NCI-H1105 treated with DMSO at 0.1 percent for 48 hours (cell line): Measurements from ENCODE around the gene ADAP1.
"Not testable (repeated sequence)": the region's sequence is repeated elsewhere in the genome, so short reads cannot be mapped to it uniquely, and the experiment has no call there.

ENCODE experiments used
- DNase-seq: peaks from one replicate; lab custom pipeline; 2025; lab: John Stamatoyannopoulos, UW

Gene ADAP1

GRCh38 chr7:959271-959670, 4.8 kb upstream of the ADAP1 start:
- no peak for DNase-seq

GRCh38 chr7:958221-959200, 4.0 kb upstream of the ADAP1 start:
- no peak for DNase-seq

- DNase-seq, result no peak
These were observed 3.1 kb upstream of the ADAP1 start for GRCh38 chr7:957418-958220.

- no peak for DNase-seq
These were observed 1.6 kb upstream of the ADAP1 start for GRCh38 chr7:956031-956430.

- DNase-seq, result no peak
These were observed 743 bp downstream of the ADAP1 start for GRCh38 chr7:953547-954327.

- DNase-seq, result no peak
These were observed 1.7 kb downstream of the ADAP1 start for GRCh38 chr7:952548-953441.

GRCh38 chr7:951881-952547, 2.5 kb downstream of the ADAP1 start:
- no peak for DNase-seq

- DNase-seq, result no peak
These were observed 5.2 kb downstream of the ADAP1 start for GRCh38 chr7:949021-949934.

GRCh38 chr7:947391-948210, 6.9 kb downstream of the ADAP1 start:
- no peak for DNase-seq

- DNase-seq, result no peak
These were observed 8.1 kb downstream of the ADAP1 start for GRCh38 chr7:946256-946996.

- DNase-seq, result no peak
These were observed 8.8 kb downstream of the ADAP1 start for GRCh38 chr7:945556-946255.

GRCh38 chr7:945147-945555, 9.3 kb downstream of the ADAP1 start:
- no peak for DNase-seq

- no peak for DNase-seq
These were observed 9.7 kb downstream of the ADAP1 start for GRCh38 chr7:944744-945143.

- not testable (repeated sequence) for DNase-seq
These were observed 10.7 kb downstream of the ADAP1 start for GRCh38 chr7:943793-944192.

GRCh38 chr7:940599-941408, 13.7 kb downstream of the ADAP1 start:
- DNase-seq, result no peak

- DNase-seq, result no peak
These were observed 14.6 kb downstream of the ADAP1 start for GRCh38 chr7:939843-940242.
